ENCODE results near the gene PRMT3.
"Not testable (repeated sequence)": the region's sequence is repeated elsewhere in the genome, so short reads cannot be mapped to it uniquely, and the experiment has no call there.

PRMT3 gene

GRCh38 chr11:20555783-20556182 lies 168.3 kb downstream of the PRMT3 start:
- DNase-seq (ENCODE audit: low read depth): no peak
- TF ChIP-seq, protein P1, sequence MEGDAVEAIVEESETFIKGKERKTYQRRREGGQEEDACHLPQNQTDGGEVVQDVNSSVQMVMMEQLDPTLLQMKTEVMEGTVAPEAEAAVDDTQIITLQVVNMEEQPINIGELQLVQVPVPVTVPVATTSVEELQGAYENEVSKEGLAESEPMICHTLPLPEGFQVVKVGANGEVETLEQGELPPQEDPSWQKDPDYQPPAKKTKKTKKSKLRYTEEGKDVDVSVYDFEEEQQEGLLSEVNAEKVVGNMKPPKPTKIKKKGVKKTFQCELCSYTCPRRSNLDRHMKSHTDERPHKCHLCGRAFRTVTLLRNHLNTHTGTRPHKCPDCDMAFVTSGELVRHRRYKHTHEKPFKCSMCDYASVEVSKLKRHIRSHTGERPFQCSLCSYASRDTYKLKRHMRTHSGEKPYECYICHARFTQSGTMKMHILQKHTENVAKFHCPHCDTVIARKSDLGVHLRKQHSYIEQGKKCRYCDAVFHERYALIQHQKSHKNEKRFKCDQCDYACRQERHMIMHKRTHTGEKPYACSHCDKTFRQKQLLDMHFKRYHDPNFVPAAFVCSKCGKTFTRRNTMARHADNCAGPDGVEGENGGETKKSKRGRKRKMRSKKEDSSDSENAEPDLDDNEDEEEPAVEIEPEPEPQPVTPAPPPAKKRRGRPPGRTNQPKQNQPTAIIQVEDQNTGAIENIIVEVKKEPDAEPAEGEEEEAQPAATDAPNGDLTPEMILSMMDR (IDR thresholded peaks at IDR 0.05; ENCODE audit: low read depth, low read length, missing control alignments): no peak
- H3K4me3 ChIP-seq (ENCODE audit: low read depth, low read length): no peak overlapping the region

- H3K4me3 ChIP-seq (ENCODE audit: low read depth, low read length); DNase-seq (ENCODE audit: low read depth): not testable (repeated sequence)
Observed at GRCh38 chr11:20556396-20556795, 168.9 kb downstream of the PRMT3 start.

DNA sequence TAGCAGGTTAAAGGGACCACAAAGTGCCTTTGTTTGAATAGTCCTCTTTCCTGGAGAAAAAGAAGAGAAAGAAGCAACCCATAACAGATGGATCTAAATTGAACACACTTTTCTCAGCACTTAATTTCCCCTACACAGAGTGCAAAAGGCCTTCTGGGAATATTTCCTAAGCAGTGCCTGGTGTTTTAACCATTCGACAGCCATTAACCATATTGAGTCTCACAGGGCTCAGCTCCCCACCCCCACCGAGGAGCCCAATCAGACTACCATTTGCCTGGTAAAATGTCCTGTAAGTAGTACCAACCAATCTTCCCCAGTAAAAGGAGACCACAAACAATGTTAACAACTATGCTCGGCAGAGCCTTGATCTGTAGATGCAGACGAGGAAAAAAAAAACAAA lies 171.2 kb downstream of the PRMT3 start:
- no peak overlapping the region for H3K4me3 ChIP-seq (ENCODE audit: low read depth, low read length)
- TF ChIP-seq, protein P1 (IDR thresholded peaks at IDR 0.05; ENCODE audit: low read depth, low read length, missing control alignments): no peak
- DNase-seq (ENCODE audit: low read depth): no peak

Data from GM12864 (cell line).